ENCODE results near the gene COLGALT1.

- TF ChIP-seq EZH2phosphoT487 (conservative IDR thresholded peaks at IDR 0.05; ENCODE audit: low read length): no peak
- TF ChIP-seq CTCF (IDR thresholded peaks at IDR 0.05; ENCODE audit: insufficient read depth, low read length, poor library complexity, severe bottlenecking): peak; percentile 41
These were observed 50.5 kb downstream of the COLGALT1 start for GRCh38 chr19:17605761-17606589.

Measured in SU-DHL-6 (cell line).